Right lobe of liver (tissue), 6 donors: ENCODE measurements around the gene DTNB. TPM values are rescaled to one million over a fixed set of nuclear protein-coding genes. Genes with fewer than 3 reads are reported as not detected.

Experiments used
- ATAC-seq, 4 donors: fragments of 200-7000 bp; cut with Tn5 transposase; one replicate each; pipeline ENCODE4 v1.9.1; 2020; ENCODE audit warnings: mild to moderate bottlenecking in 4 of 4, moderate library complexity in 4 of 4
- DNase-seq, 3 donors: peaks; one replicate each; pipeline ENCODE4 v3.0.0-alpha.2; 2020
- H3K27ac ChIP-seq, 3 donors: fragments of 200-600 bp; one replicate each; pipeline ENCODE4 v1.8.0; 2022
- H3K27me3 ChIP-seq, 2 donors: fragments of 200-600 bp; one replicate each; pipeline ENCODE4 v1.8.0; 2022
- H3K36me3 ChIP-seq, 4 donors: fragments of 200-600 bp; sonication (generic) in 1 of 4; one replicate each; pipeline versions ENCODE4 v1.5.1 to v1.8.0; 2017 to 2022; ENCODE audit warnings: control low read depth in 1 of 4
- H3K4me1 ChIP-seq, 4 donors: fragments of 200-600 bp; sonication (generic) in 1 of 4; one replicate each; pipeline versions ENCODE4 v1.5.1 to v1.8.0; 2017 to 2022; ENCODE audit warnings: control low read depth in 1 of 4
- H3K4me3 ChIP-seq, 3 donors: fragments of 200-600 bp; one replicate each; pipeline ENCODE4 v1.8.0; 2022
- H3K9me3 ChIP-seq, 4 donors: fragments of 200-600 bp; sonication (generic) in 1 of 4; one replicate each; pipeline versions ENCODE4 v1.5.1 to v1.8.0; 2017 to 2022; ENCODE audit warnings: control low read depth in 1 of 4
- POLR2A ChIP-seq: fragments of 450-650 bp; IDR thresholded peaks from one replicate; pipeline ENCODE4 v1.6.1; 2017; ENCODE audit warnings: antibody characterized with exemption, mild to moderate bottlenecking
- WGBS: methylation state at CpG from one replicate; pipeline ENCODE4 v1.1.6; 2018; ENCODE audit warnings: low coverage, low lambda C conversion rate; ENCODE audit not compliant: insufficient coverage; ENCODE audit errors: missing lambda C conversion rate; 5-methylcytosine and 5-hydroxymethylcytosine counted together
- intact Hi-C, 2 donors: fragments of 100-400 bp; cut with DNase I; formaldehyde crosslinking; loops; one replicate each; pipeline versions ENCODE4 v1.11.2 to v1.14.1; 2022
- total RNA-seq, 6 experiments: library from RNA; depleted of rRNA in 2 of 6; stranded (reverse); fragments of >200 nt in 2 of 6; fragmentation: NEBNext Ultra II Directional in 3 of 6; extraction: Animal tissue kit (Norgen Biotek cat#: 25700) in 3 of 6; gene quantifications; one replicate each; pipeline versions ENCODE4 v1.1.0 to v1.2.4, GENCODE V29; 2016 to 2023
- TF ChIP-seq, protein P1 (sequence below), 4 donors: fragments of 200-600 bp in 3 of 4; fragments of 450-650 bp in 1 of 4; IDR thresholded peaks; one replicate each; pipeline versions ENCODE4 v1.5.1 to v1.8.0; 2016 to 2022; ENCODE audit warnings: antibody characterized with exemption in 4 of 4, mild to moderate bottlenecking in 2 of 4
- donor health status: DM: no; HTN: yes; CAD: no.
- donor health status: DM: no; HTN: no; CAD: no.
- donor health status: DM: no; HTN: no; CAD: no.
- donor health status: DM: no; HTN: yes; CAD: no.
- donor health status: DM: no; HTN: yes; CAD: no.

The DTNB gene
- total RNA-seq, 6 experiments from 2014 or later = 7.0 to 10.3 (median 8.8) TPM

- WGBS = 82% methylated on average over 3 of the region's 9 CpGs
- Histone ChIP-seq H3K9me3 (no peaks in the 10 kb centered on the region), H3K27ac (no peak overlapping the region), H3K27me3 (no peaks in the 10 kb centered on the region), H3K36me3 (no peaks in the 10 kb centered on the region), H3K4me1 (no peaks in the 10 kb centered on the region), H3K4me3 (no peak overlapping the region)
- DNase-seq (no peak), ATAC-seq (no peak)
- TF ChIP-seq POLR2A = no peak
- TF ChIP-seq, protein P1, sequence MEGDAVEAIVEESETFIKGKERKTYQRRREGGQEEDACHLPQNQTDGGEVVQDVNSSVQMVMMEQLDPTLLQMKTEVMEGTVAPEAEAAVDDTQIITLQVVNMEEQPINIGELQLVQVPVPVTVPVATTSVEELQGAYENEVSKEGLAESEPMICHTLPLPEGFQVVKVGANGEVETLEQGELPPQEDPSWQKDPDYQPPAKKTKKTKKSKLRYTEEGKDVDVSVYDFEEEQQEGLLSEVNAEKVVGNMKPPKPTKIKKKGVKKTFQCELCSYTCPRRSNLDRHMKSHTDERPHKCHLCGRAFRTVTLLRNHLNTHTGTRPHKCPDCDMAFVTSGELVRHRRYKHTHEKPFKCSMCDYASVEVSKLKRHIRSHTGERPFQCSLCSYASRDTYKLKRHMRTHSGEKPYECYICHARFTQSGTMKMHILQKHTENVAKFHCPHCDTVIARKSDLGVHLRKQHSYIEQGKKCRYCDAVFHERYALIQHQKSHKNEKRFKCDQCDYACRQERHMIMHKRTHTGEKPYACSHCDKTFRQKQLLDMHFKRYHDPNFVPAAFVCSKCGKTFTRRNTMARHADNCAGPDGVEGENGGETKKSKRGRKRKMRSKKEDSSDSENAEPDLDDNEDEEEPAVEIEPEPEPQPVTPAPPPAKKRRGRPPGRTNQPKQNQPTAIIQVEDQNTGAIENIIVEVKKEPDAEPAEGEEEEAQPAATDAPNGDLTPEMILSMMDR (IDR thresholded peaks at IDR 0.05) = no peak
- intact Hi-C loops = no loop called here
These were observed 306.1 kb downstream of the DTNB start for GRCh38 chr2:25367296-25367695.

DNA sequence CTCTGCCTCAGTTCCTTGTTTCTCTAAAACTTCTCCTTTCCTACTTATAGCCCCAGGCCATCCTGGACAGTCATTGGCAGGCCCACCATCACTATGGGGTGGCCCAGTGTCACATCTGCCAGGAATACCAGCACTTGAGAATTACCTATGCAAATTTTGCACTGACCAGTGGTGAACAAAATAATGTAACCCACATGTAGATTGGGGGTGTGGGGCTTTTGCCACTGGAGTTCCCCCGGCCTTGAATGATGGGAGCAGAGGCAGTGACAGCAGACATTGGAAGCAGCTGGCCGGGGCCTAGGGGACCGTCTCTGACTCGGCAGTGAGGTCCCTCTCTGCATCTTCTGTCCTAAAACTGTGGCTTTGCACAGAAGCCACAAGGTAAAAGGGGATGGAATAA lies 306.7 kb downstream of the DTNB start:
- DNase-seq = no peak
- intact Hi-C loops = no loop called here
- Histone ChIP-seq H3K9me3 (no peaks in the 10 kb centered on the region), H3K36me3 (no peaks in the 10 kb centered on the region), H3K4me3 (no peak overlapping the region), H3K27me3 (no peaks in the 10 kb centered on the region), H3K27ac (no peak overlapping the region), H3K4me1 (no peaks in the 10 kb centered on the region)
- 88% methylated on average over 3 of the region's 4 CpGs for WGBS
- ATAC-seq = no peak
- TF ChIP-seq, protein P1 (IDR thresholded peaks at IDR 0.05) = no peak

- no peak for ATAC-seq
- WGBS = 51% methylated on average over 5 of the region's 5 CpGs
- no peak for DNase-seq
- Histone ChIP-seq H3K27ac (no peak overlapping the region), H3K36me3 (no peaks in the 10 kb centered on the region), H3K27me3 (no peaks in the 10 kb centered on the region), H3K9me3 (no peaks in the 10 kb centered on the region), H3K4me1 (no peaks in the 10 kb centered on the region), H3K4me3 (no peak overlapping the region)
- TF ChIP-seq POLR2A = no peak
- TF ChIP-seq, protein P1 (IDR thresholded peaks at IDR 0.05) = no peak
- intact Hi-C loops = no loop called here
These were observed 308.1 kb downstream of the DTNB start for GRCh38 chr2:25365241-25365640.

GRCh38 chr2:25363733-25364132 lies 309.6 kb downstream of the DTNB start:
- Histone ChIP-seq H3K4me1 (no peaks in the 10 kb centered on the region), H3K36me3 (no peaks in the 10 kb centered on the region), H3K4me3 (no peak overlapping the region), H3K27me3 (no peaks in the 10 kb centered on the region), H3K27ac (no peak overlapping the region), H3K9me3 (no peaks in the 10 kb centered on the region)
- no peak for TF ChIP-seq POLR2A
- TF ChIP-seq, protein P1 (IDR thresholded peaks at IDR 0.05) = no peak
- 100% methylated on average over 1 of the region's 7 CpGs for WGBS
- no peak for DNase-seq
- intact Hi-C loops = no loop called here
- no peak for ATAC-seq
